Skin epidermis (tissue), 12 donors: ENCODE measurements around the gene KRTCAP2.

Experiments
- H3K27ac ChIP-seq, 21 experiments: fragments of 200-600 bp; sonication (generic) in 11 of 21; one replicate each; pipeline ENCODE4 v1.5.0; 2020; ENCODE audit warnings: mild to moderate bottlenecking in 3 of 21, inconsistent platforms in 2 of 21, moderate library complexity in 2 of 21
- H3K4me3 ChIP-seq, 7 experiments: fragments of 200-600 bp; sonication (generic) in 2 of 7; one replicate each; pipeline ENCODE4 v1.5.0; 2020; ENCODE audit warnings: inconsistent platforms in 2 of 7, mild to moderate bottlenecking in 2 of 7, moderate library complexity in 1 of 7

The KRTCAP2 gene

DNA sequence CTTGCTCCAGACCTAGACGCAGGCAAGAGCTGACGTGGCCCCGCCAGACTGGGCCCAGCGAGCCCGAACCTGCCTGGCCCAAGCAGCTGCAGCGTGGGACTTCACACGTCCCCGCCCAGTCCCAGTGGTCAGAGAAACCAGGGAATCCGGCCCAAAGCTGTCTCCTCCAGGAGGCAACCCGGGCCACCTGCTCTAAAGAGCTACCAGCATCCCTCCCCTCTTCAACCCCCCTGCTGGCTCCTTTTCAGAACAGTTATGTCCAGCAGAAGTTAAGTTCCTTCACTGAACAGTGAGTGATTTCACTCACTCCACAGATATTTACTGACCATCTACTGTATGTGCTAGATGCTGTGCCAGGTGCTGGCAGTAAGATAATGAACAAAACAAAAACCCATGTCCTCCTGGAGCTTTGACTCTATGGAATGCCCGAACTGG is 47.6 kb downstream of the KRTCAP2 start:
- peak overlapping the region in 15 of 21 experiments; percentile 58 to 98 (median 94) for H3K27ac ChIP-seq

GRCh38 chr1:155124503-155125463 is 48.3 kb downstream of the KRTCAP2 start:
- no peak overlapping the region for H3K4me3 ChIP-seq
- H3K27ac ChIP-seq, result peak overlapping the region in 10 of 21 experiments; percentile 1 to 98 (median 92)

More for the DNA sequence above, 47.6 kb downstream of the KRTCAP2 start:
- peak overlapping the region in 1 of 7 experiments; percentile 66 for H3K4me3 ChIP-seq

- H3K27ac ChIP-seq, result peak overlapping the region in 2 of 21 experiments; percentile 91 to 96
Measured at GRCh38 chr1:155123801-155124200, 49.3 kb downstream of the KRTCAP2 start.

DNA sequence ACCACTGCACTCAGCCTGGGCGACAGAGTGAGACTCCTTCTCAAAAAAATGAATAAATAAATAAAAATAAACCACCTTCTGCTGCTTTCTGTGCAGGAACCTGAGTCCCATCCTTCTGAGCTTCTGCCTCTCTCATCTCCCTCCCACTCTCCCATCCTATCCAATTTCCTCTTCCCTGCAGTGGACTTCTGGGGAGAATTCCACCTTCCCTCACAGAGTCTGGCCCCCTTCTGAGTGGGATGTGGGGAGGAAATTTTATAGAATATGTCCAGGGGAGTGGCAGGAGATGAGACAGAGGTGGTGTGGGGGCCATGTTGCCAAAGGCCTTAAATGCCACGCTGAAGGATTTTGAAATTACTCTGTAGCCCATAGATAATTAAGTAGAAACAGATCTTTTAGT is 50.8 kb downstream of the KRTCAP2 start:
- H3K27ac ChIP-seq, result no peak overlapping the region

More at GRCh38 chr1:155123801-155124200, 49.3 kb downstream of the KRTCAP2 start:
- no peak overlapping the region for H3K4me3 ChIP-seq

DNA sequence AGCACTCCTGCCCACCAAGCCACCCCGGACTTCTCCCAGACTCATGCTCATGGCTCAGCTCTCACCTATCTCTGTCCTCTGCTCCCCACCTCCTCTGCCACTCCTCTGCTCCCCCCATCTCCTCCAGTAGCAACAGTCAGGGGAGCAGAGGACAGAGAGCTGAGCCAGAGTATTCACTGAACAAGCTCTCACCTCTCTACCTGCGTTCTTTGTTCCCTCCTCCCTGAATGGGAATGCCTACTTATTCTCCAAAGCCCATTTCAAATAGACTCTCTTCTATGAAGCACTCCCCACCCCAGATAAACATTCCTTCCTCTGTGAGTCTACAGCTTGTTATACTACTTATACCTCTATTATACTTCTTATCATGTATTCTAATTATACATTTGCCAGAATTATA is 51.9 kb downstream of the KRTCAP2 start:
- no peak overlapping the region for H3K27ac ChIP-seq
- H3K4me3 ChIP-seq, result no peak overlapping the region

More for the DNA sequence above, 50.8 kb downstream of the KRTCAP2 start:
- H3K4me3 ChIP-seq, result no peak overlapping the region

DNA sequence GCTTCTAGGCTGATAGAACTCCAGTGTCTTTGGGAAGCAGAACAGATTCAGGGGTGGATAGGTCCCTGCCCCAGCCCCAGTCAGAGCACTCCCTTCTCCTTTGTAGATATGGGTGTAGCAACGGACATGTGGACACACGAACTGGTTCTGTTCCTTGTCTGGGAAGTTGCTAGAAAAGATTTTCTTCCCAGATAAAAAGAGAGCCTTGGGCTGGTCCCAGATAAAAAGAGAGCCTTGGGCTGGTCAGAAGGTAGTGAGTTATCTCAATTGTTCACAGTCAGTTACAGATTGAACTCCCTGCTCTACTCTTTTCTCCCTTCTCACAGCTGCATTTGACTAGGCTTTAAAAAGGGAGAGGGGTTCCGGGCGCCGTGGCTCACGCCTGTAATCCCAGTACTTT is 52.9 kb downstream of the KRTCAP2 start:
- no peak overlapping the region for H3K4me3 ChIP-seq
- peak overlapping the region in 3 of 21 experiments; percentile 19 to 59 (median 32) for H3K27ac ChIP-seq
